ENCODE data around the gene ANAPC2. TPM values are rescaled to one million over a fixed set of nuclear protein-coding genes. Genes with fewer than 3 reads are reported as not detected.

Gene ANAPC2

DNA sequence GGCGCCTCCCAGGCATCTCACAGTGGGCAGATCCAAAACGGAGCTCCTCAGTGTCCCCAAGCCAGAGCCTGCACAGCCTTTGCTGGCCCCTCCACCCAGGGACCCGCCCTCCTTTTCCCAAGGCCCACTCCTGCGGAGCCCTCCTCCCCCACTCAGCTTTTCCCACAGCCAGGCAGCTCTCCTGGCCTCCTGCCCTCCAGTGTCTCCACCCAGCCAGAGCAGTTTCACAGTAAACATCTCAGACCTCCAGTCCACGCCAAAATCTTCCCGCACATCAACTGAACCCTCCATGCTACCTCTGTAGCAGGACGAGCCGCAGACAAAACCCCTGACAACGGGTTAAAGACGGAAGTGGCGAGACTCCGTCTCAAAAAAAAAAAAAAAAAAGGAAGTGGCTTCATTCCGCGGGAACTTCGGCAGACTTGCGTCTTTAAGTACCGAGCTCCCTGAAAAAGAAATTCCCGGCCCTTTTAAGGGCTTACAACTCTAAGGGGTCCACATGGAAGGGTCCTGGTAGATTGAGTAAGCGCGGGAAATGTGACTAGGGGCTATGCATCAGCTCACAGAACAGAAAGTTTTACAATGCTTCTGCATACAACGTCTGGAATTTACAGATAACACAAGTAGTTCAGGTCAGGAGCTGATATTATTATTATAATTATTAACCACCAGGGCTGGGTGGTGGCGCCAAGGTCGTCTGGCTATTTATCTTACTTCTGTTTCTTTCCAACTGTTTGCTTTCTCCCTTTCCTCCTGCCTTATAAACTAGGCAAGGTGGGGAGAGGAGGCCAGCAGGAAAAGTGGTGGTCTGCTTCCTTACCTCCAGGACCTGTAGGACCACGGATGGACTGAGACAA lies 60.8 kb downstream of the ANAPC2 start:
- H3K9ac ChIP-seq (ENCODE audit: low read depth, low read length) = peak overlapping the region; percentile 93
- no peaks in the 10 kb centered on the region for H3K27me3 ChIP-seq (ENCODE audit: control insufficient read depth, insufficient read depth, low read length)

DNA sequence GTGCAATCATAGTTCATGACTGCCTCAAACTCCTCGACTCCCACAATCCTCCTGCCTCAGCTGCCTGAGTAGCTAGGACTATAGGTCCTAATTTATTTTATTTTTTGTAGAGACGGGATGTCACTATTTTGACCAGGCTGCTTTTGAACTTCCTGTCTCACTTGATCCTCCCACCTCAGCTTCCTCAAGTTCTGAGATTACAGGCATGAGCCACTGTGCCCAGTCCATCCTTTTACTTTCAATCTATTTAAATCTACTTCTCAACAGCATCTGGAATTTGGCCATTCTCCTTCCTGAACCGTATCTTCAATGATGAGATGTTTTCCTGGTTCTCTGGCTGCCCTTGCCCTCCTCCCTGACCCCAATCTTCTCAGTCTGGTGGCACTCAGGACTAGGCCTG lies 61.6 kb downstream of the ANAPC2 start:
- H3K27me3 ChIP-seq (ENCODE audit: control insufficient read depth, insufficient read depth, low read length) = no peaks in the 10 kb centered on the region
- no peak overlapping the region for H3K9ac ChIP-seq (ENCODE audit: low read depth, low read length)
- no peak overlapping the region for H3K4me3 ChIP-seq (ENCODE audit: low read length)
- H3K4me2 ChIP-seq (ENCODE audit: low read length) = no peak overlapping the region
- peaks cover 22% of the 10 kb centered on the region for H3K4me1 ChIP-seq (ENCODE audit: control insufficient read depth, insufficient read depth, low read length)
- H3K36me3 ChIP-seq (ENCODE audit: insufficient read depth, low read length) = no peaks in the 10 kb centered on the region
- H3K9me3 ChIP-seq (replicated peaks; ENCODE audit: low read length) = no peaks in the 10 kb centered on the region

More for the DNA sequence above, 60.8 kb downstream of the ANAPC2 start:
- no peaks in the 10 kb centered on the region for H3K9me3 ChIP-seq (replicated peaks; ENCODE audit: low read length)
- peaks cover 22% of the 10 kb centered on the region for H3K4me1 ChIP-seq (ENCODE audit: control insufficient read depth, insufficient read depth, low read length)
- H3K4me2 ChIP-seq (ENCODE audit: low read length) = peak overlapping the region; percentile 94
- H3K36me3 ChIP-seq (ENCODE audit: insufficient read depth, low read length) = no peaks in the 10 kb centered on the region
- peak overlapping the region; percentile 90 for H3K4me3 ChIP-seq (ENCODE audit: low read length)

Small RNAs within 50 kb of the gene (small RNA-seq; reads per million reads assigned to genes)
- gene MIR3621 = not detected
